Right kidney (tissue), 9 donors: ENCODE results near the gene PCDHGC3.
"Not testable (repeated sequence)": the region's sequence is repeated elsewhere in the genome, so short reads cannot be mapped to it uniquely, and the experiment has no call there.

Source experiments
- DNase-seq: peaks from one replicate; pipeline ENCODE4 v3.0.0-alpha.2; 2016
- long read RNA-seq, 8 donors: transcript quantifications; one replicate each; lab custom pipeline, GENCODE V29; 2026

Gene PCDHGC3
- long read RNA-seq, donor 1, full-length matches to known transcripts, result 25 of 38 reads
- long read RNA-seq, donor 1, partial matches to known transcripts, result 13 of 38 reads
- long read RNA-seq, donor 1, other reads (novel, unspliced or antisense), result 0 of 38 reads
- long read RNA-seq, donor 2, full-length matches to known transcripts, result 19 of 19 reads
- long read RNA-seq, donor 2, partial matches to known transcripts, result 0 of 19 reads
- long read RNA-seq, donor 2, other reads (novel, unspliced or antisense), result 0 of 19 reads
- long read RNA-seq, donor 3, full-length matches to known transcripts, result 22 of 22 reads
- long read RNA-seq, donor 3, partial matches to known transcripts, result 0 of 22 reads
- long read RNA-seq, donor 3, other reads (novel, unspliced or antisense), result 0 of 22 reads
- long read RNA-seq, donor 4, full-length matches to known transcripts, result 19 of 32 reads
- long read RNA-seq, donor 4, partial matches to known transcripts, result 13 of 32 reads
- long read RNA-seq, donor 4, other reads (novel, unspliced or antisense), result 0 of 32 reads
- long read RNA-seq, donor 5, full-length matches to known transcripts, result 27 of 27 reads
- long read RNA-seq, donor 5, partial matches to known transcripts, result 0 of 27 reads
- long read RNA-seq, donor 5, other reads (novel, unspliced or antisense), result 0 of 27 reads
- long read RNA-seq, donor 6, full-length matches to known transcripts, result 30 of 36 reads
- long read RNA-seq, donor 6, partial matches to known transcripts, result 6 of 36 reads
- long read RNA-seq, donor 6, other reads (novel, unspliced or antisense), result 0 of 36 reads
- long read RNA-seq, donor 7, full-length matches to known transcripts, result 60 of 79 reads
- long read RNA-seq, donor 7, partial matches to known transcripts, result 19 of 79 reads
- long read RNA-seq, donor 7, other reads (novel, unspliced or antisense), result 0 of 79 reads
- long read RNA-seq, donor 8, full-length matches to known transcripts, result 27 of 27 reads
- long read RNA-seq, donor 8, partial matches to known transcripts, result 0 of 27 reads
- long read RNA-seq, donor 8, other reads (novel, unspliced or antisense), result 0 of 27 reads

DNA sequence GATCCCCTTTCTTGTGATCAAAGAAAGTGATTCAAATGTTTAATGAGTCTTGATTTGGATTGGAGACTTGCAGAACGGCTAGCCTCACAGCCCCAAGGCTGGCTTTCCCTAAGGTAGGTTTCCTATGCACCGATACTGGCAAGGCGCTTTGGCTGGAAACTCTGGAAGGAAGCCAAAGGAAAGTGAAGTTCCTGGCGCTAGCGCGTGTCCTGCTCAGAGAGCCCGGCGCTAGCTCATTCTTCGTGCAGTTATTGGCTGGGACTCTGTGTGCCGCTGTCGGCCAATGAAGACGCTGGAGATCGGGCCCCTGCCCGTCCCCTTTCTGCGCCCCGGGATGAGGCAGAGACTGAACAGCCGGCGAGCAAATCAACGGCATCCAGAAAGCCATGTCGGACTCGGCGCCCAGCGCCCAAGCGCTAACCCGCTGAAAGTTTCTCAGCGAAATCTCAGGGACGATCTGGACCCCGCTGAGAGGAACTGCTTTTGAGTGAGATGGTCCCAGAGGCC lies at the start of gene PCDHGC3:
Gene PCDHGC3, plus strand, starts transcription at position 342 of the 507 bp plus-strand sequence. Its CDS starts 151 bp downstream, at position 493.
- DNase-seq, result no peak

DNA sequence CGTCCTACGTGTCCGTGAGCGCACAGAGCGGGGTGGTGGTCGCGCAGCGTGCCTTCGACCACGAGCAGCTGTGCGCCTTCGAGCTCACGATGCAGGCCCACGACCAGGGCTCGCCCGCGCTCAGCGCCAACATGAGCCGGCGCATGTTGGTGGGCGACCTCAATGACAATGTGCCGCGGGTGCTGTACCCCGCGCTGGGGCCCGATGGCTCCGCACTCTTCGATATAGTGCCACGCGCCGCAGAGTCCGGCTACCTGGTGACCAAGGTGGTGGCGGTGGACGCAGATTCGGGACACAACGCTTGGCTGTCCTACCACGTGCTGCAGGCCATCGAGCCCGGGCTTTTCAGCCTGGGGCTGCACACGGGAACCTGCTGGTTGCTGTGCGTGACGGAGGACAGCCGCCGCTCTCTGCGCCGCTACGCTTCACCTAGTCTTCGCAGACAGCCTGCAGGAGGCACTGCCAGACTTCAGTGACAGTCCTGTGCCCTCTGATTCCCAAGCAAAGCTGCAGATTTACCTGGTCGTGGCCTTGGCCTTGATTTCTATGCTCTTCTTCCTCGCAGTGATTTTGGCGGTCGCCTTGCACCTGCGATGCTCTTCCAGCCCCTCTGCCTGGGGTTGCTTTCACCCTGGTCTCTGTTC lies 47.9 kb upstream of the PCDHGC3 start:
- no peak for DNase-seq

DNA sequence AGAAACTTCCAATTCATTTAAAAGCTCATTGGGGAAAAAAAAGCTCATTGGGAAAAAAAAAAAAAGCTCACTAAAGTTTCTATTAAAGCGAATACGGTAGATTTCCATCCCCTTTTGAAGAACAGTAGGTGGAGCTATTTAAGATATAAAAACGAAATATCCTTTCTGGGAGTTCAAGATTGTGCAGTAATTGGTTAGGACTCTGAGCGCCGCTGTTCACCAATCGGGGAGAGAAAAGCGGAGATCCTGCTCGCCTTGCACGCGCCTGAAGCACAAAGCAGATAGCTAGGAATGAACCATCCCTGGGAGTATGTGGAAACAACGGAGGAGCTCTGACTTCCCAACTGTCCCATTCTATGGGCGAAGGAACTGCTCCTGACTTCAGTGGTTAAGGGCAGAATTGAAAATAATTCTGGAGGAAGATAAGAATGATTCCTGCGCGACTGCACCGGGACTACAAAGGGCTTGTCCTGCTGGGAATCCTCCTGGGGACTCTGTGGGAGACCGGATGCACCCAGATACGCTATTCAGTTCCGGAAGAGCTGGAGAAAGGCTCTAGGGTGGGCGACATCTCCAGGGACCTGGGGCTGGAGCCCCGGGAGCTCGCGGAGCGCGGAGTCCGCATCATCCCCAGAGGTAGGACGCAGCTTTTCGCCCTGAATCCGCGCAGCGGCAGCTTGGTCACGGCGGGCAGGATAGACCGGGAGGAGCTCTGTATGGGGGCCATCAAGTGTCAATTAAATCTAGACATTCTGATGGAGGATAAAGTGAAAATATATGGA lies 45.2 kb upstream of the PCDHGC3 start, which contains the start of gene PCDHGA12:
Gene PCDHGA12, plus strand, starts transcription at position 176 of the 782 bp plus-strand sequence. Its CDS starts 253 bp downstream, at position 429.
- DNase-seq, result no peak

DNA sequence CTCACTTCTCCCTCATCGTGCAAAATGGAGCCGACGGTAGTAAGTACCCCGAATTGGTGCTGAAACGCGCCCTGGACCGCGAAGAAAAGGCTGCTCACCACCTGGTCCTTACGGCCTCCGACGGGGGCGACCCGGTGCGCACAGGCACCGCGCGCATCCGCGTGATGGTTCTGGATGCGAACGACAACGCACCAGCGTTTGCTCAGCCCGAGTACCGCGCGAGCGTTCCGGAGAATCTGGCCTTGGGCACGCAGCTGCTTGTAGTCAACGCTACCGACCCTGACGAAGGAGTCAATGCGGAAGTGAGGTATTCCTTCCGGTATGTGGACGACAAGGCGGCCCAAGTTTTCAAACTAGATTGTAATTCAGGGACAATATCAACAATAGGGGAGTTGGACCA lies 44.5 kb upstream of the PCDHGC3 start:
- DNase-seq, result no peak

DNA sequence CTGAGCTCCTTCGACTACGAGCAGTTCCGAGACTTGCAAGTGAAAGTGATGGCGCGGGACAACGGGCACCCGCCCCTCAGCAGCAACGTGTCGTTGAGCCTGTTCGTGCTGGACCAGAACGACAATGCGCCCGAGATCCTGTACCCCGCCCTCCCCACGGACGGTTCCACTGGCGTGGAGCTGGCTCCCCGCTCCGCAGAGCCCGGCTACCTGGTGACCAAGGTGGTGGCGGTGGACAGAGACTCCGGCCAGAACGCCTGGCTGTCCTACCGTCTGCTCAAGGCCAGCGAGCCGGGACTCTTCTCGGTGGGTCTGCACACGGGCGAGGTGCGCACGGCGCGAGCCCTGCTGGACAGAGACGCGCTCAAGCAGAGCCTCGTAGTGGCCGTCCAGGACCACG lies 43.5 kb upstream of the PCDHGC3 start:
- DNase-seq, result not testable (repeated sequence)

DNA sequence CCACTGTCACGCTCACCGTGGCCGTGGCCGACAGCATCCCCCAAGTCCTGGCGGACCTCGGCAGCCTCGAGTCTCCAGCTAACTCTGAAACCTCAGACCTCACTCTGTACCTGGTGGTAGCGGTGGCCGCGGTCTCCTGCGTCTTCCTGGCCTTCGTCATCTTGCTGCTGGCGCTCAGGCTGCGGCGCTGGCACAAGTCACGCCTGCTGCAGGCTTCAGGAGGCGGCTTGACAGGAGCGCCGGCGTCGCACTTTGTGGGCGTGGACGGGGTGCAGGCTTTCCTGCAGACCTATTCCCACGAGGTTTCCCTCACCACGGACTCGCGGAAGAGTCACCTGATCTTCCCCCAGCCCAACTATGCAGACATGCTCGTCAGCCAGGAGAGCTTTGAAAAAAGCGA lies 43.0 kb upstream of the PCDHGC3 start:
- not testable (repeated sequence) for DNase-seq

DNA sequence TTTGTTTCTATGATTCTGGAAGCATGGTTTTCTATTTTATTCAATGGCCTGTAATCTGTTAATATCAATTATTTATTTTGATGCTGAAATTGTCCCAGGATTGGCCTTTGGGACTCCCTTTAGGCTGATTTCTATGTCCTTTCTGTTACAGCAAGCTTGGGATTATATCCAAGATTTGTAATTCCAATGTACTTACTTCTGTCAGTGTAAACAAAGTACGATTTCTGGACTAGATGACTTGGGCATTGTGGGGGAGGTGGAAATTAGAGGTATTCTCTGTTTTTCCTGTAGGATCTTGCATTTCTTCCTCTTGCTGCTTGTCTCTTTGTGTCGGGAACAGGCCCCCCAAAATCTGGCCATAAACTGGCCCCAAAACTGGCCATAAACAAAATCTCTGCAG lies 41.8 kb upstream of the PCDHGC3 start:
- DNase-seq, result no peak

DNA sequence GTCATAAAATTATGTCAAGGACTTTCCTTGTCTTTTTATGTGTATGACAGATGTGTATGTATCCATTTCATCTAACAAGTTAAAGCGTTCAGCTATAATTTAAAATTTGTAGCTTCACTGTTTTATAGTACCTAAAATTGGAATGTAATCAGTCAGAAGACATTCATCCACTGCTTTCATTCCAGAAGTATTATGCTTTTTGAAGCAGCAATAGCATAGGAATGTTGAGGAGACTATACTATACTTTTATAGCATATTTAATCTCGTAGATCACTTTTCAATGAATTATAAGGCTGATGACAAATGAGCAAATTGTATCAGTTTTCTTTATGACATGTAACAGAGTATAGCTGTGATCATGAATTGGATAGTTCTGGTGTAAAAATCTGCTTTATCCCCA lies 38.5 kb upstream of the PCDHGC3 start:
- no peak for DNase-seq

DNA sequence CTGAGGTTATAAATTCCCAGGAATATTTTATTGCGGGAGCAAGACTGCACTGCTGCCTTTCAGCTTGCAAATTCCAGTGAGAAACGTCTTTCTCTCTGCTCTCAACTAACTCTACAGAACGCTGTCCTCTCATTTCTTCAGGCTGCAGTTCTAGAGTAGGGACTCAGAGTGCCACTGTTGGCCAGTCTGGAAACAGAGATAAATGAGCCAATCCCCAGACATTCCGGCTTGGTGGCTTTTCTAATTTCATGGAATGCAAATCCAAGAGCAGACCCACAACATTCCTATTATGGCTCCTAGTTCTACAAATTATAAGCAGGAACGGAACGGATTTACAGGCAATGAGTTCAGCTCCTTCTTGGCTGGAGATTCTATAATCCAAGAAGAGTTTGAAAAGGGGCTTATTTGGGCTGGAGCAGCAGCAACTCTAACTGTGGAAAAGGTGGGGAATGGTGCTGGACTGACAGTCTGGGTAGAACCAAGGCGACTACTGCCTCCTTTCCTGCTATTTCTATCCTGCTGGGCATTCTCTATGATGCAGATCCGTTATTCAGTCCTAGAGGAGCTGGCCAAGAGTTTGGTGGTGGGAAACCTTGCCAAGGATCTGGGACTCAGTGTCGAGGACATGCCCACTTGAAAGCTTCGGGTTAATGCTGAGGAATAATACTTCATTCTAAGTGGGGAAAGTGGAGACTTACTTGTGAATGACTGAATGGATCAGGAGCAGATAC lies 36.2 kb upstream of the PCDHGC3 start:
- DNase-seq, result no peak

DNA sequence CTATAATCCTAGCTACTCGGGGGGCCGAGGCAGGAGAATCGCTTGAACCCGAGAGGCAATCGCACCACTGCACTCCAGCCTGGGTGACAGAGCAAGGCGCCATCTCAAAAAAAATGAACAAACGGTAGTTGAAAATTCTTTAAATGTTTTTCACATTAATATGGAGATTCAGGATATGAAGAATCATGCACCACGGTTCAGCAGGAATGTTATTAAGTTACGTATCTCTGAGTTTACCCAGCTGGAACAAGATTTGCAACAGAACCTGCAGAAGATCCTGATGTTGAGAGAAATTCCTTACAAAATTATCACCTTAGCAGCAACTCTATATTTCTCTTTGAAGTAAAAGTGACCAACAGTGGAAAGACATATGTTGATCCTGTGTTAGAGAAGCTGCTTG lies 35.4 kb upstream of the PCDHGC3 start:
- no peak for DNase-seq

DNA sequence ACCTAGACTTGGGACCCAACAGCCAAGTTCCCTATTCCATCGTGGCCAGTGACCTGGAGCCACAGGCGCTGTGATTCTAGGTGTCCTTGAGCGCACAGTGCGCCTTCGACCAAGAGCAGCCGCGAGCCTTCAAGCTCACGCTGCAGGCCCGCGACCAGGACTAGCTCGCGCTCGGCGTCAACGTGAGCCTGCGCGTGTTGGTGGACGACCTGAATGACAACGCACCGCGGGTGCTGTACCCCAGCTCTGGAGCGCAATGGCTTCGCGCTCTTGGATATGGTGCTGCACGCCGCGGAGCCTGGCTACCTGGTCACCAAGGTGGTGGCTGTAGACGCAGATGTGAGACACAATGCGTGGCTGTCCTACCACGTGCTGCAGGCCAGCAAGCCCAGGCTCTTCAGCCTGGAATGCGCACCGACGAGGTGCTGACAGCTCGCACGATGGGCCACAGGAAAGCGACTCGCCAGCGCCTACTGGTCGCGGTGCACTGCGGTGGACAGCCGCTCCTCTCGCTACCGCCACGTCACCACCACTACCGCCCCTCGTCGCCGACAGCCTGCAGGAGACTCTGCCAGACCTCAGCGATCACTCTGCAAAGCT lies 34.1 kb upstream of the PCDHGC3 start:
- DNase-seq, result no peak

DNA sequence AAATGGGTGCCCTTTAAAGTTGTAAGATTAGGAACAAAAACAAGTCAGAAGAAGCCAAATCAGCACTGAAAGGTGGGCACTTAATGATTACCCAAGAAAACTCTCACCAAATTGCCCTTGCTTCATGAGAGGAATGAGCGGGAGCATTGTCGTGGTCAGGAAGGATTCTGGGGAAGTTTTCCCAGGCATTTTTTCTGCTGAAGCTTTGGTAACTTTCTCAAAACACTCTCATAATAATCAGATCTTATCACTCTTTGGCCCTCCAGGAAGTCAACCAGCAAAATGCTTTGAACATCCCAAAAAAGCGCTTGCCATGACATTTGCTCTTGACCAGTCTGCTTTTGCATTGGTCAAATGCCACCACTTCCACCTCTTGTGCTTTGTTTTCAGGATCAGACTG lies 10.4 kb upstream of the PCDHGC3 start:
- no peak for DNase-seq

DNA sequence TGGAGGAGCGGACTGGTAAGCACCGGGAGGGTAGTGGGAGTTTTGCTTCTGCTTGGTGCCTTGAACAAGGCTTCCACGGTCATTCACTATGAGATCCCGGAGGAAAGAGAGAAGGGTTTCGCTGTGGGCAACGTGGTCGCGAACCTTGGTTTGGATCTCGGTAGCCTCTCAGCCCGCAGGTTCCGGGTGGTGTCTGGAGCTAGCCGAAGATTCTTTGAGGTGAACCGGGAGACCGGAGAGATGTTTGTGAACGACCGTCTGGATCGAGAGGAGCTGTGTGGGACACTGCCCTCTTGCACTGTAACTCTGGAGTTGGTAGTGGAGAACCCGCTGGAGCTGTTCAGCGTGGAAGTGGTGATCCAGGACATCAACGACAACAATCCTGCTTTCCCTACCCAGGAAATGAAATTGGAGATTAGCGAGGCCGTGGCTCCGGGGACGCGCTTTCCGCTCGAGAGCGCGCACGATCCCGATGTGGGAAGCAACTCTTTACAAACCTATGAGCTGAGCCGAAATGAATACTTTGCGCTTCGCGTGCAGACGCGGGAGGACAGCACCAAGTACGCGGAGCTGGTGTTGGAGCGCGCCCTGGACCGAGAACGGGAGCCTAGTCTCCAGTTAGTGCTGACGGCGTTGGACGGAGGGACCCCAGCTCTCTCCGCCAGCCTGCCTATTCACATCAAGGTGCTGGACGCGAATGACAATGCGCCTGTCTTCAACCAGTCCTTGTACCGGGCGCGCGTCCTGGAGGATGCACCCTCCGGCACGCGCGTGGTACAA lies 556 bp downstream of the PCDHGC3 start:
- DNase-seq, result peak; percentile 89

DNA sequence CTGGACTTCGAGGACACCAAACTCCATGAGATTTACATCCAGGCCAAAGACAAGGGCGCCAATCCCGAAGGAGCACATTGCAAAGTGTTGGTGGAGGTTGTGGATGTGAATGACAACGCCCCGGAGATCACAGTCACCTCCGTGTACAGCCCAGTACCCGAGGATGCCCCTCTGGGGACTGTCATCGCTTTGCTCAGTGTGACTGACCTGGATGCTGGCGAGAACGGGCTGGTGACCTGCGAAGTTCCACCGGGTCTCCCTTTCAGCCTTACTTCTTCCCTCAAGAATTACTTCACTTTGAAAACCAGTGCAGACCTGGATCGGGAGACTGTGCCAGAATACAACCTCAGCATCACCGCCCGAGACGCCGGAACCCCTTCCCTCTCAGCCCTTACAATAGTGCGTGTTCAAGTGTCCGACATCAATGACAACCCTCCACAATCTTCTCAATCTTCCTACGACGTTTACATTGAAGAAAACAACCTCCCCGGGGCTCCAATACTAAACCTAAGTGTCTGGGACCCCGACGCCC lies 1.3 kb downstream of the PCDHGC3 start:
- no peak for DNase-seq

DNA sequence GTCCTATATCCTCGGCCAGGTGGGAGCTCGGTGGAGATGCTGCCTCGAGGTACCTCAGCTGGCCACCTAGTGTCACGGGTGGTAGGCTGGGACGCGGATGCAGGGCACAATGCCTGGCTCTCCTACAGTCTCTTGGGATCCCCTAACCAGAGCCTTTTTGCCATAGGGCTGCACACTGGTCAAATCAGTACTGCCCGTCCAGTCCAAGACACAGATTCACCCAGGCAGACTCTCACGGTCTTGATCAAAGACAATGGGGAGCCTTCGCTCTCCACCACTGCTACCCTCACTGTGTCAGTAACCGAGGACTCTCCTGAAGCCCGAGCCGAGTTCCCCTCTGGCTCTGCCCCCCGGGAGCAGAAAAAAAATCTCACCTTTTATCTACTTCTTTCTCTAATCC lies 2.0 kb downstream of the PCDHGC3 start:
- DNase-seq, result peak; percentile 60

DNA sequence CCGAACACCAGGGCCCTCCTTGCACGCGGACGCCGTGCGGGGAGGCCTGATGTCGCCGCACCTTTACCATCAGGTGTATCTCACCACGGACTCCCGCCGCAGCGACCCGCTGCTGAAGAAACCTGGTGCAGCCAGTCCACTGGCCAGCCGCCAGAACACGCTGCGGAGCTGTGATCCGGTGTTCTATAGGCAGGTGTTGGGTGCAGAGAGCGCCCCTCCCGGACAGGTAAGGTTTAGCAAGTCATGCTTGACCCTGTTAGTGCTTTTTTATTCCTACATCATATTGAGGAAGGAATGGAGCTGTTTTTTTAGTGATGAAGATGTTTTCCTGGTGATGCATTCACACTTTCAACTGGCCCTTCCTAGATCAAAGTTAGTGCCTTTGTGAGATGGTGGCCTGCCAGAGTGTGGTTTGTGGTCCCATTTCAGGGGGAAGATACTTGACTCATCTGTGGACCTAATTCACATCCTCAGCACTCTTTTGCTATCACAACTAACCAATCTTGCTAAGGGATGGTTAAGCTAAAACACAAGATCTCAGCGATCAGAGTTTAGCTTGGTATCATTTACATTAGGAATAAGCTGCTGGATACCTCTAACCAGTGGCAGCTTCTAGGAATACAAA lies 2.7 kb downstream of the PCDHGC3 start:
- DNase-seq, result no peak

DNA sequence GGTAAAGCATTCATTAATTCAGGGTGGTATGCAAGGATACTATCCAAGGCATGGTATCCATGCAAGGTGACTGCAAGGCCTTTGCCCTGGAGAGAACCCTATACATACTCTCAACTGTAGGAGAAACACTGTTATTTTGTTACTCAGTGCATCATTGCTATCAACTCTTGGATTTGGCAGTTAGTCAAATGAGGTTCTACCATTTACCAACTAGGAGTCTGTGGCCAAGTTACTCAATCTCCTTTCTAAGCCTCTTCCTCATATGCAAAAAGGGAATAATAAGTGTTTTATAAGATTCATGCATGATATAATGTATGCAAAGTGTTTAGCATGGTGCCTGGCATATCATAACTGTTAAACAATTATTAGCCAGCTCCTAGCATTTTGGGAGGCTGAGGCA lies 4.0 kb downstream of the PCDHGC3 start:
- no peak for DNase-seq

DNA sequence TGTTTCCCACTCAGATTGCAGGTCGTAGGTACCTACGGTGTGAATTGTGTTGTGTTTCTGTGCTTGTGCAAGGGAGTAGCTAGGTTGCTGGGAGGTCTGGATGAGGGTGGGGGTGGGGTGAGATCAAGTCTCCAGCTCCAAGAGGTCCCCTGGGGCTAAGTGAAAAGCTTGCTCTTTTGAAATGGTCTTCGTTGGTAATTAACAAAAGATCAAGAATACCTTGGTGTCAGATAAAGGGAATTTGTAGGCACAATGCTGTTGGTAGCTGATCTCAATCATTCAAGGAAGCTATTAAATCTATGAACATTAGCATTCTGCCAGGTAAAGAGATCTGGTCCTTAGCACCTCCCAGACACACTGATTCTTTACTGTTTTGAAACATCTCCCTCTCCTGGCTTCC lies 8.1 kb downstream of the PCDHGC3 start:
- no peak for DNase-seq

DNA sequence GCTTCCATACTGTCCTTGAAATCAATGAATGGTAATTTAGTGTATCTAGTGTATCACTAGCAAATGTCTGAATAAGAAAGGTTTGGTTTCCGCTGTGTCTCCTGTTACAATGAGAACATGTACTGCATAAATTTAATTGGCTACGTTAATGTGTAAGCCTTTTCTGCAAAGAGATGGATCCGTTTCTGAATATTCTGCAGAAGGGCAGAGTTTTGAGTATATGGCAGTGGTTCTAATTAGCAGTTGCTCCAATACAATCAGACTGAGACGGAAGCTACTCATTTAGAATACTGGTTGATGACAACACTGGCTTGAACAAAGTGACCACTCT lies 8.5 kb downstream of the PCDHGC3 start:
- DNase-seq, result no peak
